IPS-15b (cell line): ENCODE results near the gene LGALS3BP.

ENCODE experiments used
- H3K27me3 ChIP-seq: one replicate; pipeline ENCODE4 v1.6.1; 2013; ENCODE audit warnings: low read length; ENCODE audit not compliant: control insufficient read depth, insufficient read depth
- H3K36me3 ChIP-seq: one replicate; pipeline ENCODE4 v1.6.1; 2013; ENCODE audit warnings: low read length; ENCODE audit not compliant: control insufficient read depth, insufficient read depth
- H3K4me1 ChIP-seq: one replicate; pipeline ENCODE4 v1.6.1; 2013; ENCODE audit warnings: mild to moderate bottlenecking, low read length; ENCODE audit not compliant: control insufficient read depth, insufficient read depth
- H3K4me3 ChIP-seq: one replicate; pipeline ENCODE4 v1.5.1; 2013; ENCODE audit warnings: low read depth, low read length
- H3K9ac ChIP-seq: one replicate; pipeline ENCODE4 v1.6.1; 2013; ENCODE audit warnings: low read depth, mild to moderate bottlenecking, low read length
- H3K9me3 ChIP-seq: one replicate; pipeline ENCODE4 v1.6.1; 2013; ENCODE audit warnings: mild to moderate bottlenecking, low read length; ENCODE audit not compliant: control insufficient read depth, insufficient read depth

LGALS3BP gene

DNA sequence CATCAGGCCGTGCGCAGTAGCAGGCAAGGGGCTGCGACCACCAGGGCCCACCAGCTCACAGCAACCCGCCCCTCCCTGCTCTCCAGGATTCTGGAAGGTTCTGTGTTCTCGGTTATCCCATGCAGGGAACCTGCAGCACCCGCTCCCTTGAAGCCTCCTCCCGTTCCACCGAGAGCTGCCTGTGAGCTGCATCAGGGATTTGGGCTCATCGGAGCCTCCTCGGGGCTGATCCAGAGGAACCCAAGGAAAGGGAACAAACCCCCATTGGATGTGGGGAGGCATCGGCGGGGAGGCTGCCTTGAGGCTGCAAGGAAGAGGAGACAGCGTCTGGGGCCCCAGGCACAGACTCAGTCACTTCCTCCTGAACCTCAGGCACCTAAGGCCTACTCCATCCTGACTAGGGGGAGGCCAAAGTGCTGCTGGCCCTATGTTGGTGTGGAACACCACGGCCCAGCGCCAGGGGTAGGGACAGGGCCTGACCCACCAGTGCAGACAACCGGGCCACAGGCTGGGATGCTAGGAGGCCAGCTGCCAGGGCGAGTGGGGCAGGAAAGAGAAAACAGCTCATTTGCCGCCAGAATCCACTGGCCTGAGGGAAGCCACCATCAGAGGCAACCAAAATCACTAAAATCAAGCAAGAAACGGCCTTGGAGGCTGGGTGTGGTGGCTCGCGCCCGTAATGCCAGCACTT lies 14.4 kb upstream of the LGALS3BP start:
- Histone ChIP-seq H3K27me3 (no peaks in the 10 kb centered on the region), H3K4me1 (no peaks in the 10 kb centered on the region), H3K4me3 (no peak overlapping the region), H3K36me3 (peaks cover 22% of the 10 kb centered on the region), H3K9me3 (no peaks in the 10 kb centered on the region), H3K9ac (no peak overlapping the region)

DNA sequence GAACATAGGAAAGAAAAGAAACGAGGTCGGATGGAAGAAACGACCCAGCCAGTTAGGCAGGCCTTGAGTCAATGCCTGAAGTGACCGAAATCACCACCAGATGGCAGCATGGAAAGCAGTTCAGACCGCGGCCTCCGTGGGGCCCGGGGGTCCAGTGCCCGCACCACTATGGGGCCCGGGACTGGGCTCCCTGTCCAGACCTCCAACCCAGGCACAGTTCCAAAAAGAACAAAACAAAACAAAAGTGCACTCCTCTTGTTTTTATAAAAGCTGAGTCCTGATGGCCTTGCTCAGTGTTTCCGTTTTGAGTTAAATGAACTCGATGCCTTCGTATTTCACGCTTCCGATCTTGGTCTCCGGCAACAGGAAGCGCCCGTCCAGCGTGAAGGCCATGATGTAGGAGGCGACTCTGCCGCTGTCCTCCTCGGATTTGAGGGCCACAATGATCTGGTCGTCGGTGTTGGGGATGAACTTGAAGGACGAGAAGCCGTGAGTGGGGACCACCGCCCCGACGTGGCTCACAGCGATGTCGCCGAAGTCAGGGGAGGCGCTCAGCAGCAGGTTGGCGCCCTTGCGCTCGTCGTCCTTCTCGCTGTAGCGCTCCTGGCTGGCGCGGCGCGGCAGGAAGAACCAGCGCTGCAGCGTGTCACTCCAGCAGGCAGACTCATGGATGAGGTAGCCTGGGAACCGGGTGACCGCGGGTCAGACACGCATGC lies 13.7 kb upstream of the LGALS3BP start:
- no peaks in the 10 kb centered on the region for H3K9me3 ChIP-seq
- no peak overlapping the region for H3K9ac ChIP-seq
- no peaks in the 10 kb centered on the region for H3K4me1 ChIP-seq
- H3K4me3 ChIP-seq: no peak overlapping the region
- H3K36me3 ChIP-seq: peaks cover 22% of the 10 kb centered on the region
- H3K27me3 ChIP-seq: no peaks in the 10 kb centered on the region

DNA sequence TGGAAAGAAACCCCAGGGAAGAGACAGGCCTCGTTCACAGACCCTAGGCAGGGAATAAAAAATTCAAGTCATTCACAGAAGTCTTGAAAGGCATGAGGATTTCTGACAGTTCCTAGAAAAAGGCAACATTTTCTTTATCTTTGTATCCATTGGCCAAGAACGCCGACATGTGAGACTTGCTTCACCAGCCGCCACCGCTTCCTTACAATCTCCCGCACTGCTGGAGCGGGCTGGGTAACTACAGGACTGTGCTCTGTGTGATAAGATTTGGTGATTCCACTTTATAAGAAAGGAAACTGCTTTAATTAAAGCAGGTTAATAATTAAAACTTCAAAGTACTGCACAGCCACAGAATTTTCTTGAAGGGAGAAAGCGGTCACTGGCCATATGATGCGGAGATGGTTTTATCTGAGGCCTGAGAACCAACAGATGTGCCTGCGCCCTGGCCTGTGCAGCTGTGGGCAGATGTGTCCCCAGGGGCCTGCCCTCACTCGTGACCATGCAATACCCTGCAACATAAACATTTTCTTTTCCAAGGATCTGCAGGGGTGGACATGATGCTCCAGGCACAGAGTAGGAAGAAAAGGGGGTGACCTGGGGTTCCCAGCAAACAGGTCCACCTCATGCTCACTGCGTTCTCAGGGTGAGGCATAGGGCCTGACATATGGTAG lies 13.0 kb upstream of the LGALS3BP start:
- Histone ChIP-seq H3K9me3 (no peaks in the 10 kb centered on the region), H3K27me3 (no peaks in the 10 kb centered on the region), H3K4me1 (no peaks in the 10 kb centered on the region), H3K36me3 (peaks cover 20% of the 10 kb centered on the region), H3K9ac (no peak overlapping the region), H3K4me3 (no peak overlapping the region)

DNA sequence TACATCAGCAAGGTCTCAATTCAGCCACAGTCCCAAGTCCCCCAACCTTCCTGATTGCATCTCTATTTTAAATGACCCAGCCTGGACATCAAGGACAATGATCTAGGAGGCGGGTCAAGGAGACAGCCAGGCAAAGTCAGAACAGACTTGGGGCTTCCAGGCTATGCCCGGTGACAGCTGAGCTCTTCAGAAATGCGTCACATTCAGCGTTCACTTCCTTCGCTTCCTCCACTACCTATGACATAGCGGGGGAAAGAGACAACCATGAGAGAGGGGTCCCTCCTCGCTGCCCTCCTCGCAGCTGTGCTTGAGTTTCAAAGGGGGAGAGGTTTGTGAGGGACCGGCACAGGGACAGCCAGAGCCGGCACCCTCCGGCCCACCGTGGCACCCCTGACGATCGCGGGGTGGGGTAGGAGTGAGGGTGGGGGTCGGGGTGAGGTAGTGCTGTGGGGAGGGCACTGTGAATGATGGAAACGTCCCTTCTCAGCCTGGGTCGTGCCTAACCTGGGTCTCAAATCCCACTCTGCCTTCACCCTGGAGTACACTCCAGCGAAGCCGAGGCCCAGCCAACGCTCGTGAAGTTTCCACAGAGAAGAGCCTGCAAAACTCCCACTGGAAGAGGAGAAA lies 12.3 kb upstream of the LGALS3BP start:
- H3K4me3 ChIP-seq: no peak overlapping the region
- H3K36me3 ChIP-seq: peaks cover 20% of the 10 kb centered on the region
- H3K27me3 ChIP-seq: no peaks in the 10 kb centered on the region
- H3K9ac ChIP-seq: no peak overlapping the region
- H3K4me1 ChIP-seq: peaks cover under 1% of the 10 kb centered on the region
- H3K9me3 ChIP-seq: no peaks in the 10 kb centered on the region

DNA sequence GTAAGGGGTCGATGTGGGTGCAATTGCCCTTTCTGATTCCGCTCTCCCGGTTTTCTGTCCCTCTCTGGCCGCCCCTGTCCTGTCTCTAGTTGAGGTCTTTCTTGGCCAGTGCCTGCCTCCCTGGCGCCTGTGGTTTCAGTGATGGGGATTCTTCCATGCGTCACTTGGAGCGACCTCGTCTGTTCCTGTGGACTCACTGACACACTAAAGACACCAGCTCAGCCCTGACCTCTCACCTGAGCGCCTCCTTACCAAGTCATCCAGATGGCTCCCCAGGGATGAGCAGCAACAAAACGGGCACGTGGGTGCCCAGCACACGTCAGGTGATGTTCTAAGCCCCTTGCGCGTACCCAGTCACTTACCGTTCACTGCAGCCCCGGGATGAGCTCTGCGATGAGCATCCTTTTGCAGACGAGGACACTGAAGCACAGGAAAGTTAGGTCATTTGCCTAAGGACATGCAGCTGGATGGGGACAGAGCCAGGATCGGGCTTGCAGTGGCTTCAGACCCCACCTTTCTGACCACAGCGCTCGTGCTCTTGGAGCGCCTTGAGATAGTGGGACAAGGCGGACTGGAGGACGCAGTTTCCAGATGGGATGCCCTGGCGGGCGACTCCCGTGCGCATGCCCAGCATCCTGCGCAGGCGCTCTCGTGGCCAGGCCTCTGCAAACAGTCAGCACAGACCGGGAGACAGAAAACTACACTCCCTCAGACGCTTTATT lies 11.5 kb upstream of the LGALS3BP start:
- Histone ChIP-seq H3K27me3 (no peaks in the 10 kb centered on the region), H3K36me3 (peaks cover 12% of the 10 kb centered on the region), H3K4me1 (peaks cover 7% of the 10 kb centered on the region), H3K4me3 (no peak overlapping the region), H3K9me3 (no peaks in the 10 kb centered on the region), H3K9ac (no peak overlapping the region)

DNA sequence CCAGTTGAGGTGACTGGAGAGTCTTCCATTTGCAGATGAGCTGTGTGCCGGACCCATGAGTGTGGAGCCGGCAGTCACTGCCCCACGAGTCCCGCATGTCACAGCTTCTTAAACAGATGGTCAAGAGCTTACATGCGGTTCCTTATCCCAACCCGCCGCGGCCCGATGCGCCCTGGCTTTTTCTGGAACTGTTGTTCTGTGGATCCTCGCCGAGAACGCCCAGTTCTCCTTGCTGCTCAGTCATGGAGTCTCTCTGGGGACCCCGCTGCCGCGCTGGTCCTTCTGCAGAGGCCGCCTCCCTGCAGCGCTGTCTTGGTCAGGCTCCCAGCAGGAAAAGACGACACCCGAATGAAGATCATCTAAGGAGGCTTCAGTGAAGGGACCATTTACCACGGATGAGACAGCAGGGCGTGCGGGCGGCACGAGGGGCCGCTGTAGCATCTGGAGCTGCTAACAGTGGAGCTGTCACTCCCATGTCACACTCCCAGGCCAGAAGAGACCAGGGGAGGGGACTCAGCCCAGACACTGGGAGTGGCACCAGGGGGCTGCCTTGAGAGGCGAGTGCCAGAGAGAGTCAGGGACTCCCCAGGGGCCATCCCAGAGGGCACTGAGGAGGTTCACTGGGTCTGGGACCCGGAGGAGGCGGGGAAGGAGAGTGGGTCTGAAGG lies 10.8 kb upstream of the LGALS3BP start:
- Histone ChIP-seq H3K36me3 (peaks cover 8% of the 10 kb centered on the region), H3K4me1 (peaks cover 7% of the 10 kb centered on the region)

DNA sequence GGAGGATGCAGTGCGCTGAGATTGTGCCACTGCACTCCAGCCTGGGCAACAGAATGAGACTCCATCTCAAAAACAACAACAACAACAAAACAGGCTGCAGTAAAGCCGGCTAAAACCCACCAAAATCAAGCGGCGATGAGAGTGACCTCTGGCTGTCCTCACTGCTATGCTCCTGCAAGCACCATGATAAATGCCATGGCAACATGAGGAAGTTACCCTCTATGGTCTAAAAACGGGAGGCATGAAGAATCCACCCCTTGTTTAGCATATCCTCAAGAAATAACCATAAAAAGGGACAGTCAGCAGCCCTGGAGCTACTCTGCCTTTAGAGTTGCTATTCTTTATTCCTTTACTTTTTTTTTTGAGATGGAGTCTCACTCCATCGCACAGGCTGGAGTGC lies 8.4 kb upstream of the LGALS3BP start:
- H3K27me3 ChIP-seq: no peaks in the 10 kb centered on the region
- no peaks in the 10 kb centered on the region for H3K9me3 ChIP-seq
- H3K4me3 ChIP-seq: no peak overlapping the region
- H3K36me3 ChIP-seq: peaks cover 5% of the 10 kb centered on the region
- peaks cover 7% of the 10 kb centered on the region for H3K4me1 ChIP-seq
- no peak overlapping the region for H3K9ac ChIP-seq

More for the DNA sequence above, 10.8 kb upstream of the LGALS3BP start:
- Histone ChIP-seq H3K27me3 (no peaks in the 10 kb centered on the region), H3K9ac (no peak overlapping the region), H3K4me3 (no peak overlapping the region), H3K9me3 (no peaks in the 10 kb centered on the region)

DNA sequence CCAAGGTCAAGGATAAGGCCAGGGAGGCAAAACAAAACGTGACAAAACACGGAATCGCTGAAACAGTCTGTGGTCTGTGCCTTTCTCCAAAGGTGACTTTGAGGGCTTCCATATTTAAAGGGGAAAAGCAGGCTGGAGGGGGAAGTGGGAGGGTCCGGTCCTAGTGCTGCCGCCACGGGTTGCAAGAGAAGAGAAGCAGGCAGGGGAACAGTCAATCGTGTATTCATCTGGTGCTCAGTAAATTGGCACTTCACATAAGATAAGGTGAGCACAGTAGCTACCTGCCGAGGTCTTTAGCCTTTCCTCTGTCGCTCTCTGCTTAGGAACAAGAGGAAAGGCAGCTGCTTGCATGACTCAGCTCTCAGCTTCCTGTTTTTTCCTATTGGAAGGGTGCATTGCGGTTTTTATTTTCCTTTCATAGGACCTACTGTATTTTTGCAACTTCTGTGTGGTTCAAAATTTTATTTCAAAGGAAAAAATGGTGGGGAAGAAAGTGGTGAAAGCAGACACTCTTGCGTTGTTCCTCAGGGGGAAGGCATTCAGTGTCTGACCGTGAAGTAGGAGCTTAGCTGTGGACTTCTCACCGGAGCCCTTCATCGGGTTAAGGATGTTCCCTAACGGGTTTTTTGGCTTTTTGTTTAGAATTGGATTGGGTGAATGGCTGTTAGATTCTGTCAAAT lies 7.1 kb upstream of the LGALS3BP start:
- peaks cover 7% of the 10 kb centered on the region for H3K4me1 ChIP-seq
- peaks cover 5% of the 10 kb centered on the region for H3K36me3 ChIP-seq
- no peak overlapping the region for H3K9ac ChIP-seq
- H3K9me3 ChIP-seq: no peaks in the 10 kb centered on the region
- H3K27me3 ChIP-seq: no peaks in the 10 kb centered on the region
- H3K4me3 ChIP-seq: no peak overlapping the region

DNA sequence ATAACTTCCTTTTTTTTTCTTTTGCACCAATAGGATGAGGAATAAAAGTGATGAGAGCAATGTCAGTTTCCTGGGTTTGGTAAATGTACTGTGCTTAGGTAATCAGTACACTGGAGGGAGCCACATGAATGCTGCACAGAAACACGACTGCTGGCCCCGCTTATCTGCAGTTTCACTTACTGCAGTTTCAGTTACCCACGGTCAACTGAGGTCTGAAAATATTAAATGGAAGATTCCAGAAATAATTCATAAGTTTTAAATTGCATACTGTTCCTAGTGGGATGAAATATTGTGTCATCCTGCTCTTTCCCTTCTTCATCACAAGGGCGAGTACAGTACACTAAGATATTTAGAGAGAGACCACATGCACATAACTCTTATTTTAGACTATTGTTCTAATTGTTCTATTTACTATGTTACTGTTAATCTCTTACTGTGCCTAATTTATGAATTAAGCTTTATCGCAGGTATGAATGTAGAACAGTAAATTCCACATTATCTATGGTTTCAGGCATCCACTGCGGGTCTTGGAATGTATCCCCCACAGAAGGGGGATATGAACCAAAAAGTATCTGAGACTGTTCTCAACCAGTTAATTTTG lies 6.4 kb upstream of the LGALS3BP start:
- Histone ChIP-seq H3K27me3 (no peaks in the 10 kb centered on the region), H3K4me1 (peaks cover 7% of the 10 kb centered on the region), H3K9ac (no peak overlapping the region), H3K36me3 (peaks cover 5% of the 10 kb centered on the region), H3K9me3 (no peaks in the 10 kb centered on the region), H3K4me3 (no peak overlapping the region)

DNA sequence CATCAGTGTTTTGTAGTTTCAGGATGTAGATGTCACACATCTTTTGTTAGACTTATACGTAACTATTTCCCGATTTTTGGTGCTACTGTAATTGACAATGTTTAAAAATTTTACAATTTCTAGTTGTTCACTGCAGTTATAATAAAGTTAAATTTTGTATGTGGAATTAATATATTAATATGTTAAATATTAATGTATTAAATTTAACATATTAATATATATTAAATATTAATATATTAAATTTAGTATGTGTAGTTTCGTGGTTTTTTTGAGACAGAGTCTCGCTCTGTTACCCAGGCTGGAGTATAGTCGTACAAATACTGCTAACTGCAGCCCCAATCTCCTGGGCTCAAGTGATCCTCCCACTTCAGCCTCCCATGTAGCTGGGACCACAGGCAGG lies 5.7 kb upstream of the LGALS3BP start:
- H3K27me3 ChIP-seq: no peaks in the 10 kb centered on the region
- peaks cover 7% of the 10 kb centered on the region for H3K4me1 ChIP-seq
- peaks cover 2% of the 10 kb centered on the region for H3K36me3 ChIP-seq
- H3K9ac ChIP-seq: no peak overlapping the region
- no peak overlapping the region for H3K4me3 ChIP-seq
- no peaks in the 10 kb centered on the region for H3K9me3 ChIP-seq
